ENCODE results near the gene PGA5. TPM values are rescaled to one million over a fixed set of nuclear protein-coding genes. Genes with fewer than 3 reads are reported as not detected.
"Not testable (repeated sequence)": the region's sequence is repeated elsewhere in the genome, so short reads cannot be mapped to it uniquely, and the experiment has no call there.

Gene PGA5
- not detected in 2 replicates for total RNA-seq (2012; rRNA removed)

- not testable (repeated sequence) for H3K4me1 ChIP-seq (ENCODE audit: control insufficient read depth, insufficient read depth, low read length); H3K9me3 ChIP-seq (replicated peaks; ENCODE audit: low read length)
Measured at GRCh38 chr11:61240875-61241274, at the start of gene PGA5. TSS of gene PGA5 (plus strand) at chr11:61241175. CDS start at chr11:61241227, 52 bp downstream.

DNA sequence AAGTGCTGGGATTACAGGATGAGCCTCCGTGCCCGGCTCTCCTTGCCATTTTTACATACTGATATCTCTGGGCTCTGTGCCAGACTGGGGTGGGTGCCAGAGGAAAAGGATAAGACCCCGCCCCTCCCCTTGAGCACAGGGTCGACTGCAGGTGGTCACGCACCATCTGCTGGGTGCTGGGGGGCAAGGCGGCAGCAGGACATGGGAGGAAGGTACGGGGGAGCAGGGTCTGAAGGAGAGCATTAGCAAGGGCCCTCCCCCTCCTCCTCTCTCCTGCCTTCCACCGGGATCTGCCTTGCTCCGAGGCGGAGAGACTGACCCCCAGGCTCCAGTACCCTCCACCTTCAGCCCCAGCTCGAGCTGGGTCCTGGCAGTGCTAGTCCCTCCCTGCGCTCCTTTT, 47.4 kb upstream of the PGA5 start:
- H3K27me3 ChIP-seq (ENCODE audit: control insufficient read depth, insufficient read depth, low read length): peaks cover 49% of the 10 kb centered on the region
- H3K9me3 ChIP-seq (replicated peaks; ENCODE audit: low read length): no peaks in the 10 kb centered on the region
- H3K36me3 ChIP-seq (ENCODE audit: insufficient read depth, low read length): no peaks in the 10 kb centered on the region
- H3K4me1 ChIP-seq (ENCODE audit: control insufficient read depth, insufficient read depth, low read length): no peaks in the 10 kb centered on the region
- no peak overlapping the region for H3K4me3 ChIP-seq (ENCODE audit: low read length)
- no peak overlapping the region for H3K4me2 ChIP-seq (ENCODE audit: low read length)
- no peak overlapping the region for H3K9ac ChIP-seq (ENCODE audit: low read depth, low read length)

More at GRCh38 chr11:61240875-61241274, at the start of gene PGA5:
- not testable (repeated sequence) for H3K9ac ChIP-seq (ENCODE audit: low read depth, low read length); H3K4me2 ChIP-seq (ENCODE audit: low read length); H3K36me3 ChIP-seq (ENCODE audit: insufficient read depth, low read length); H3K4me3 ChIP-seq (ENCODE audit: low read length); H3K27me3 ChIP-seq (ENCODE audit: control insufficient read depth, insufficient read depth, low read length)

- H3K4me2 ChIP-seq (ENCODE audit: low read length): no peak overlapping the region
- no peak overlapping the region for H3K4me3 ChIP-seq (ENCODE audit: low read length)
- peaks cover 55% of the 10 kb centered on the region for H3K27me3 ChIP-seq (ENCODE audit: control insufficient read depth, insufficient read depth, low read length)
- H3K4me1 ChIP-seq (ENCODE audit: control insufficient read depth, insufficient read depth, low read length): no peaks in the 10 kb centered on the region
- H3K9ac ChIP-seq (ENCODE audit: low read depth, low read length): no peak overlapping the region
- no peaks in the 10 kb centered on the region for H3K36me3 ChIP-seq (ENCODE audit: insufficient read depth, low read length)
- H3K9me3 ChIP-seq (replicated peaks; ENCODE audit: low read length): peaks cover 3% of the 10 kb centered on the region
Measured at GRCh38 chr11:61194169-61194671, 46.8 kb upstream of the PGA5 start.

GRCh38 chr11:61194981-61195695, 45.8 kb upstream of the PGA5 start:
- H3K4me3 ChIP-seq (ENCODE audit: low read length): no peak overlapping the region
- H3K4me2 ChIP-seq (ENCODE audit: low read length): no peak overlapping the region

DNA sequence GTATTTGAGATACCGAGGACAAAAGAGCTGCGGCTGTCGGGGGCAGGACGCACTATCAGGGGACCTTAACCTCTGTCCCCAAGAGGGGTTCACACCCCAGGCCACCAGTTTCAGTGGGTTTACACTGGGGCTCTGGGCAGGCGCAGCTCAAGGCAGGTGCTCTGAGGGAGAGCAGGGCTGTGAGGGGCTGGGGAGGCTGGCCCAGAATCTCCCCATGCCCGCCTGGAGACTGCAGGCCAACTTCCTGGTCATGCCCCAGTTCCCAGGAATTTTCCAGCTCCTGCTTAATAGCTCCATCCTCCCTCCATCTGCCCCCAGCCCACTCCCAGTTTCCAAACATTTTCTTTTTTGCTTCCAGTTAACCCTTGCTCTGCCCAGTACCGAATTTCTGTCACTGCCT, 45.3 kb upstream of the PGA5 start:
- Histone ChIP-seq H3K4me1 (ENCODE audit: control insufficient read depth, insufficient read depth, low read length) (no peaks in the 10 kb centered on the region), H3K27me3 (ENCODE audit: control insufficient read depth, insufficient read depth, low read length) (peaks cover 51% of the 10 kb centered on the region), H3K4me3 (ENCODE audit: low read length) (no peak overlapping the region), H3K36me3 (ENCODE audit: insufficient read depth, low read length) (no peaks in the 10 kb centered on the region), H3K4me2 (ENCODE audit: low read length) (no peak overlapping the region), H3K9ac (ENCODE audit: low read depth, low read length) (no peak overlapping the region), H3K9me3 (replicated peaks; ENCODE audit: low read length) (peaks cover 3% of the 10 kb centered on the region)

More at GRCh38 chr11:61194981-61195695, 45.8 kb upstream of the PGA5 start:
- no peaks in the 10 kb centered on the region for H3K36me3 ChIP-seq (ENCODE audit: insufficient read depth, low read length)
- no peaks in the 10 kb centered on the region for H3K4me1 ChIP-seq (ENCODE audit: control insufficient read depth, insufficient read depth, low read length)
- no peak overlapping the region for H3K9ac ChIP-seq (ENCODE audit: low read depth, low read length)
- peaks cover 3% of the 10 kb centered on the region for H3K9me3 ChIP-seq (replicated peaks; ENCODE audit: low read length)
- peaks cover 51% of the 10 kb centered on the region for H3K27me3 ChIP-seq (ENCODE audit: control insufficient read depth, insufficient read depth, low read length)

GRCh38 chr11:61198361-61198760, 42.6 kb upstream of the PGA5 start:
- Histone ChIP-seq H3K27me3 (ENCODE audit: control insufficient read depth, insufficient read depth, low read length) (peaks cover 45% of the 10 kb centered on the region), H3K9me3 (replicated peaks; ENCODE audit: low read length) (peaks cover 3% of the 10 kb centered on the region), H3K4me3 (ENCODE audit: low read length) (no peak overlapping the region), H3K9ac (ENCODE audit: low read depth, low read length) (no peak overlapping the region), H3K4me1 (ENCODE audit: control insufficient read depth, insufficient read depth, low read length) (no peaks in the 10 kb centered on the region), H3K4me2 (ENCODE audit: low read length) (no peak overlapping the region), H3K36me3 (ENCODE audit: insufficient read depth, low read length) (no peaks in the 10 kb centered on the region)

- H3K4me3 ChIP-seq (ENCODE audit: low read length): no peak overlapping the region
Measured at GRCh38 chr11:61198948-61199523, 41.9 kb upstream of the PGA5 start.

DNA sequence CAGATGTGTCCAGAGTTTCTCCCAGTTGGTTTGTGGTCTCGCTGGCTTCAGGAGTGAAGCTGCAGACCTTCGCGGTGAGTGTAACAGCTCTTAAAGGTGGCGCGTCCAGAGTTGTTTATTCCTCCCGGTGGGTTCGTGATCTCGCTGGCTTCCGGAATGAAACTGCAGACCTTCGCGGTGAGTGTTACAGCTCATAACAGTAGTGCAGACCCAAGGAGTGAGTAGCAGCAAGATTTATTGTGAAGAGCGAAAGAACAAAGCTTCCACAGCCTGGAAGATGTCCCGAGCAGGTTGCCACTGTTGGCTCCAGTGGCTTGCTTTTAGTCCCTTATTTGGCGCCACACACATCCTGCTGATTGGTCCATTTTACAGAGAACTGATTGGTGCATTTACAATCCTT, 39.5 kb upstream of the PGA5 start:
- H3K4me2 ChIP-seq (ENCODE audit: low read length): no peak overlapping the region
- H3K9ac ChIP-seq (ENCODE audit: low read depth, low read length): no peak overlapping the region
- H3K4me3 ChIP-seq (ENCODE audit: low read length): no peak overlapping the region
- H3K36me3 ChIP-seq (ENCODE audit: insufficient read depth, low read length): no peaks in the 10 kb centered on the region
- H3K27me3 ChIP-seq (ENCODE audit: control insufficient read depth, insufficient read depth, low read length): peaks cover 27% of the 10 kb centered on the region
- peaks cover 3% of the 10 kb centered on the region for H3K9me3 ChIP-seq (replicated peaks; ENCODE audit: low read length)
- no peaks in the 10 kb centered on the region for H3K4me1 ChIP-seq (ENCODE audit: control insufficient read depth, insufficient read depth, low read length)

More at GRCh38 chr11:61198948-61199523, 41.9 kb upstream of the PGA5 start:
- no peak overlapping the region for H3K4me2 ChIP-seq (ENCODE audit: low read length)
- peaks cover 3% of the 10 kb centered on the region for H3K9me3 ChIP-seq (replicated peaks; ENCODE audit: low read length)
- H3K36me3 ChIP-seq (ENCODE audit: insufficient read depth, low read length): no peaks in the 10 kb centered on the region
- H3K4me1 ChIP-seq (ENCODE audit: control insufficient read depth, insufficient read depth, low read length): no peaks in the 10 kb centered on the region
- no peak overlapping the region for H3K9ac ChIP-seq (ENCODE audit: low read depth, low read length)
- peaks cover 41% of the 10 kb centered on the region for H3K27me3 ChIP-seq (ENCODE audit: control insufficient read depth, insufficient read depth, low read length)

- not testable (repeated sequence) for H3K4me1 ChIP-seq (ENCODE audit: control insufficient read depth, insufficient read depth, low read length); H3K9me3 ChIP-seq (replicated peaks; ENCODE audit: low read length); H3K4me2 ChIP-seq (ENCODE audit: low read length); H3K9ac ChIP-seq (ENCODE audit: low read depth, low read length); H3K36me3 ChIP-seq (ENCODE audit: insufficient read depth, low read length); H3K4me3 ChIP-seq (ENCODE audit: low read length)
- H3K27me3 ChIP-seq (ENCODE audit: control insufficient read depth, insufficient read depth, low read length): peaks cover 20% of the 10 kb centered on the region
Measured at GRCh38 chr11:61202950-61203746, 37.8 kb upstream of the PGA5 start, which contains the start of gene PGA3. TSS of gene PGA3 (plus strand) at chr11:61203515. CDS start at chr11:61203565, 50 bp downstream.

- H3K4me1 ChIP-seq (ENCODE audit: control insufficient read depth, insufficient read depth, low read length); H3K9me3 ChIP-seq (replicated peaks; ENCODE audit: low read length); H3K4me3 ChIP-seq (ENCODE audit: low read length); H3K36me3 ChIP-seq (ENCODE audit: insufficient read depth, low read length); H3K9ac ChIP-seq (ENCODE audit: low read depth, low read length); H3K4me2 ChIP-seq (ENCODE audit: low read length): not testable (repeated sequence)
- H3K27me3 ChIP-seq (ENCODE audit: control insufficient read depth, insufficient read depth, low read length): peaks cover 13% of the 10 kb centered on the region
Measured at GRCh38 chr11:61203873-61204272, 37.1 kb upstream of the PGA5 start.

GRCh38 chr11:61204502-61205059, 36.4 kb upstream of the PGA5 start:
- H3K4me3 ChIP-seq (ENCODE audit: low read length); H3K9ac ChIP-seq (ENCODE audit: low read depth, low read length); H3K9me3 ChIP-seq (replicated peaks; ENCODE audit: low read length); H3K4me2 ChIP-seq (ENCODE audit: low read length); H3K36me3 ChIP-seq (ENCODE audit: insufficient read depth, low read length); H3K4me1 ChIP-seq (ENCODE audit: control insufficient read depth, insufficient read depth, low read length): not testable (repeated sequence)
- peaks cover 10% of the 10 kb centered on the region for H3K27me3 ChIP-seq (ENCODE audit: control insufficient read depth, insufficient read depth, low read length)
